GM21825 (cell line): ENCODE measurements around the gene MPND.

Source experiments
- ATAC-seq: cut with Tn5 transposase; IDR thresholded peaks from one replicate; pipeline ENCODE4 v1.9.1; 2021; ENCODE audit warnings: mild to moderate bottlenecking, moderate library complexity; ENCODE audit not compliant: unreplicated experiment

MPND gene, protein sequence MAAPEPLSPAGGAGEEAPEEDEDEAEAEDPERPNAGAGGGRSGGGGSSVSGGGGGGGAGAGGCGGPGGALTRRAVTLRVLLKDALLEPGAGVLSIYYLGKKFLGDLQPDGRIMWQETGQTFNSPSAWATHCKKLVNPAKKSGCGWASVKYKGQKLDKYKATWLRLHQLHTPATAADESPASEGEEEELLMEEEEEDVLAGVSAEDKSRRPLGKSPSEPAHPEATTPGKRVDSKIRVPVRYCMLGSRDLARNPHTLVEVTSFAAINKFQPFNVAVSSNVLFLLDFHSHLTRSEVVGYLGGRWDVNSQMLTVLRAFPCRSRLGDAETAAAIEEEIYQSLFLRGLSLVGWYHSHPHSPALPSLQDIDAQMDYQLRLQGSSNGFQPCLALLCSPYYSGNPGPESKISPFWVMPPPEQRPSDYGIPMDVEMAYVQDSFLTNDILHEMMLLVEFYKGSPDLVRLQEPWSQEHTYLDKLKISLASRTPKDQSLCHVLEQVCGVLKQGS

DNA sequence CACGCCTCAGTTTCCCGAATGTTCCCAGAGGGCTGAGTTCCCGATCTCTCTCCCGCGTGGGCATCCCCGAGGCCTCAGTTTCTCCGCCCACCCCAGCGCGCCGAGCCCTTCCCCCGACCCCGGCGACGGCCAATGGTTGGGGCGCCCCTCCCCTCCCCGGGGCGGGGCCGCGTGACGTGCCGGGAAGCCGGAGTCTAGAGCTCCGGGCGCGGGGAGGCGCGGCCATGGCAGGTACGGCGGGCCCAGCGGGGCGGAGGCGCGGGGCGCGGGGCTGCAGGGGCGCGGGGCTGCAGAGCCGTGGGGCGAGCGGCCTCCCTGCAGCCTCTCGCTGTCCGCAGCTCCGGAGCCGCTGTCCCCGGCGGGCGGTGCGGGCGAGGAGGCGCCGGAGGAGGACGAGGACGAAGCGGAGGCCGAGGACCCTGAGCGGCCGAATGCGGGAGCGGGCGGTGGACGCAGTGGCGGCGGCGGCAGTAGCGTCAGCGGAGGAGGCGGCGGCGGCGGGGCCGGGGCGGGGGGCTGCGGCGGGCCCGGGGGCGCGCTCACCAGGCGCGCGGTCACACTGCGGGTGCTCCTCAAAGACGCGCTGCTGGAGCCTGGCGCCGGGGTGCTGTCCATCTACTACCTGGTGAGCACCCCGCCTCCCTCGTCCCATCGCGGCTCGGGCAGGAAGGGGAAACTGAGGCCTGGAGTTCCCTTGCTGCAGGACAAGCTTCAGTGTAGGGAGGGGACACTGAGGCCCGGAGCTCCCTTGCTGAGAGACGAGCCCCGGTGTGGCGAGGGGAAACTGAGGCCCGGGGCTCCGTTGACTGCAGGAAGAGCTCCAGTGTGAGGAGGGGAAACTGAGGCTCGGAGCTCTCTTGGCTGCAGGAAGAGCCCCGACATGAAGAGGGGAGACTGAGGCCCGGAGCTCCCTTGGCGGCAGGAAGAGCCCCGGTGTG is at the start of gene MPND:
Gene MPND, plus strand, starts transcription at position 193 of the 938 bp plus-strand sequence. Its CDS starts 32 bp downstream, at position 225.
- ATAC-seq = peak; percentile 46

DNA sequence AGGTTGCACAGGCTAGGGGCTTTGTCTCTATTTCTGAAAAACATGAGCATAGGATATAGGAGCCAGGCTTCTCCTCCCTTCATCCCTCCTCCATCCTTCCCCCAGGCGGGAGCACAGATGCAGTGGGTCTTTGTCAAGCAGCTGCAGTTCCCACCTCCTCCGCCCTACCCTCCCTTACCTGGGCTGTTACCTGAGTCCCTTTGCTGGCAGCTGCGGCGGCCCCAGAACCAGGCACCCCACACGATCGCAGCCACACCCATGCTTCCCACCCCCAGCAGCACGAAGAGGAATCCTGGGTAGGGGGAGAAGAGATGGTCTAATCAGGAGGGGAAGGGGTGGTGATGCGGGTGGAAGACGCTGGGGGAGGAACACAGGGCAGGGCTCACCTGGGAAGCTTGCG is 49.0 kb upstream of the MPND start:
- ATAC-seq = no peak

DNA sequence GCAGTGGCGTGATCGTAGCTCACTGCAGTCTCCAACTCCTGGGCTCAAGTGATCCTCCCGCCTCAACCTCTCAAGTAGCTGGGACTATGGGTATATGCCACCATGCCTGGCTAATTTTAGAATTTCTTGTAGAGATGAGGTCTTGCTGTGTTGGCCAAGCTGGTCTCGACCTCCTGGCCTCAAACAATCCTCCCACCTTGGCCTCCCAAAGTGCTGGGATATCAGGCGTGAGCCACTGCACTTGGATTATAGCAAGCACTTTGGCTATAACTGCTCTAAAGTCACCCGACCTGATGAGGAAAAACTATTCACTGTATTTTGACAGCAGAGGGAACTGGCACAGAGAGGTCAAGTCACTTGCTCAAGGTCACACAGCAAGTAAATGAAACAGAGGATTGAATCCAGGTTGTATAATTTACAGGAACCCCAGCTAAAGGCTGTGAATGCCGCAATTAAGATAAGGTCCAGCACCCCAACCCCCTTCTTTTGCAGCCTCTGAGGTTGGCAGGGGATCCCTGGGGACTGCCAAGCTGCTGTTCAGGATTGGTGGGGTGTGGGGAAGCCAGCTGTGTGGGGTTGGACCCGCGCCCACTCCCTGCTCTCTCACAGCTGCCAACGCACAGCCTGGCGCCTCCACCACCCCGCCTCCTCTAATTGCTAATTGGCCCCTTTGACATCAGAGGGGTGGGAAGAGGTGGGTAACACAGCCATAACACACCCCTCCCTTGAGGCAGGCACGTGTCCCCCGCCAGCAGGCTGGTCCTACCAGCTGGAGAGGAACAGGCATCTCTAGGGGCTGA is 47.2 kb upstream of the MPND start:
- no peak for ATAC-seq

DNA sequence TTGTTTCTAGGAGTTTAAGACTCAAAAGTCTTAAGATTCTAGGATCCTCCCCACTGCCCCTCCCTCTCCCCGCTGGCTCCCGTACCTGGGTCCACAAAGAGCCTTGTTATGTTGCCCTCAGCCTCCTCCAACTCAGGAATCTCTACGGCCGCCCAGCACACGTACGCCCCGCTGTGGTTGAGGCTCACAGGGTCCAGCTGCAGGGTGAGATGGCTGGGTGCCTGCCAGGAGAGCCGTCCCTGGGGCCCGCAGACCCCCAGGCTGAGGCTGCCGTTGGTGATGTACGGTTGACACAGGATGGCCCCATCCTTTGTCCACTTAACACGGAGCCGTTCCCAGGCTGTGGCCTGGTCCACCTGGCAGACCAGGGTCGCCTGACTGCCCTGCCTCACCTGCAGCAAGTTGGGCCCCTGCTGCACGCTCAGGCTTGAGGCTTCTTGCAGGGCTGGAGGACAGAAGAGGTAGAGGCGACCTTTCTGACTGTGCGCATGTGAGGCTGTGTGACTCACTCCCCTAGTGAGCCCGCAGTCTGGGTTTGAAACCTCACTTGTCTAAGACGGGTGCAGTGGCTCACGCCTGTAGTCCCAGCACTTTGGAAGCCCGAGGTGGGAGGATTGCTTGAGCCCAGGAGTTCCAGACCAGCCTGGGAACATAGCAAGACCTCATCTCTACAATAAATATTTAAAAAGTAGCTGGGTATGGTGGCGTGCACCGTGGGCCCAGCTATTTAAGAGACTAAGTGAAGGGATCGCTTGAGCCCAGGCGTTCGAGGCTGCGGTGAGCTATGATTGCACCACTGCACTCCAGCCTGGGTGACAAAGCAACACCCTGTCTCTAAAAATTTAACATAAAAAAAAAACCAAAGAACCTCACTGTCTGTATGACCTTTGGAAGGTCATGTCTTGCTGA is 45.2 kb upstream of the MPND start:
- ATAC-seq = no peak

DNA sequence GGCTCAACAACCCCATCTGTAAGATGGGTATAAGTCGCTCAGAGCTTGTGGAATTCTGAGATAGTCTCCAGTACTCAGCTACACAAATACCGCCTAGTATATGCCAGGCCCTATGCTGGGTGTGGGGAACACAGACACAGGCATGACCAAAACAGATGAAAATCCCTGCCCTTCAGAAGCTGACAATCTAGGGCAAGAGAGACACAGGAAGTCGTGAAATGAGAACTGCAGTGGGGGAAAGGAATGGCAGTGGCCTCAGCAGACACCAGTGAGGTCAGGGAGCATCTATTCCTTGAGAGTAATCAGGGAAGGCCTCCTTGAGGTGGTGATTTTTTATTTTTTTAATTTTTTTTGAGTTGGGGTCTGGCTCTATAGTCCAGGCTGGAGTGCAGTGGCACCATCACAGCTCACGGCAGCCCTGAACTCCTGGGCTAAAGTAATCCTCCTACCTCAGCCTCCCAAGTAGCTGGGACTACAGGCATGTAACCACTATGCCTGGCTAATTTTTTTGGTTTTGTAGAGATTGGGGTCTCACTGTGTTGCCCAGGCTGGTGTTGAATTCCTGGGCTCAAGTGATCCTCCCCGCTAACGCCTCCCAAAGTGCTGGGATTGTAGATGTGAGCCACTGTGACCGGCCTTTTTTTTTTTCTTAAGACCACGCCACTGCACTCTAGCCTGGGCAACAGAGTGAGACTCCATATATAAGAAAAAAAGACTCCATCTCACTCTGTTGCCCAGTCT is 44.4 kb upstream of the MPND start:
- no peak for ATAC-seq

DNA sequence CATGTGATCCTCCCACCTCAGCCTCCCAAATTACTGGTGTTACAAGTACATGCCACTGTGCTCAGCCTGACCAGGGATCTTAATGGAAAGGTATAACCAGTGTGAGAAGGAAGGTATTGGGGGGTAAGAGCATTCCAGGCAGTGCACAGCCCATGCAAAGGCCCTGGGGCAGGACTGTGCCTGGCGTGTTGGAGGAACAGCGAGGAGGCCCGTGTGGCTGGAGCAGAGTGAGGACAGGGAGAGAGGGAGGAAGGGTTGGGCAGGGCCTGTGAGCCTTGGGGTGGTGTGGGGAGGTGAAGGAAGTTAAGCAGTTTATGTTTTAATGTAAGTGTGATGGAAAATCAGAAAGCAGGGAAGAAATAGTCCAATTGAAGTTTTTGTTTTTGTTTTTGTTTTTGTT is 42.8 kb upstream of the MPND start:
- ATAC-seq = no peak

DNA sequence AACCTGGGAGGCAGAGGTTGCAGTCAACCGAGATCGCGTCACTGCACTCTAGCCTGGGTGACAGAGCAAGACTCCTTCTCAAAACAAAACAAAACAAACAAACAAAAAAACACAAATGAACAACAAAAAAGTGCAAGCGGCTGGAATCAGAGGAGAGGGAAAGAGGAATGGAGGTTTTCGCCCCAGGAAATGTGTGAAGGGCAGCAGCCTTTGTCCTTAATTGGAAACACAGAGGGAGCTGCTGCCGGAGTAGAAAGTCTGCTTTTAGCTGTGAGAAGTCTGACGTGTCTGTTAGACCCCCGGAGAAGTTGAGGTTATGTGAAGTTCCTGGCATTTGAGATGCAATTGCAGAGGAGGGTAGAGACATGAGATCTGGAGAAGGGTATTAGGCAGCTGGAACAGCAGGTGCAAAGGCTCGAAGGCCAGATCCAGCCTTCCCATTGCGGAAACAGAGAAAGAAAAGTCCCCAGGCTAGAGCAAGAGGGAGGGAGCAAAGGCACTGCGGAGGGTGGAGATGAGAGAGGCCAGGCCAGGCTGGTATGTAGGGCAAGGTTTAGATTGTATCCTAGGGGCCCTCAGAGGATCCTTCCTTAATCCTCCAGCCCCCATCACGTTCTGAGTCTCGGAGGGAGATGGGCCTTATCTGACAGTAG is 41.6 kb upstream of the MPND start:
- no peak for ATAC-seq

DNA sequence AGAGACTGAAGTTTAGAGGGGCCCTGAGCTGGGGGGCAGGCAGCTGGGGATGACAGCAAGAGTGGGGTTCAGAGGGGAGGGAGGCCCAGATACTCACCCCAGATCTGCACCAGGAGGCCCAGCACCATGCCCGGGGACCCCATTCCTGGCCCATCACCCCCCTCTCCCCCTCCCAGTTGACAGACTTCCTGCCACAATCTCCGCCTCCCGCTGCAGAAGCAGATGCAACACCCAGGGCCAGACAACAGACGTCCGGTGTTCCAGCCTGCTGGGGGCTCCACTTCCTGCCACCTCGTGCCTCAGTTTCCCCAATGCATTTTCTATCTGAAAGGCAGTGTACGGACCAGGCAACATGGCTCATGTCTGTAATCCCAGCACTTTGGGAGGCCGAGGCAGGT is 41.1 kb upstream of the MPND start, which contains the start of gene TMIGD2:
Gene TMIGD2, minus strand, starts transcription at position 147 of the 398 bp plus-strand sequence. Its CDS starts 4 bp downstream, at position 143.
- no peak for ATAC-seq

DNA sequence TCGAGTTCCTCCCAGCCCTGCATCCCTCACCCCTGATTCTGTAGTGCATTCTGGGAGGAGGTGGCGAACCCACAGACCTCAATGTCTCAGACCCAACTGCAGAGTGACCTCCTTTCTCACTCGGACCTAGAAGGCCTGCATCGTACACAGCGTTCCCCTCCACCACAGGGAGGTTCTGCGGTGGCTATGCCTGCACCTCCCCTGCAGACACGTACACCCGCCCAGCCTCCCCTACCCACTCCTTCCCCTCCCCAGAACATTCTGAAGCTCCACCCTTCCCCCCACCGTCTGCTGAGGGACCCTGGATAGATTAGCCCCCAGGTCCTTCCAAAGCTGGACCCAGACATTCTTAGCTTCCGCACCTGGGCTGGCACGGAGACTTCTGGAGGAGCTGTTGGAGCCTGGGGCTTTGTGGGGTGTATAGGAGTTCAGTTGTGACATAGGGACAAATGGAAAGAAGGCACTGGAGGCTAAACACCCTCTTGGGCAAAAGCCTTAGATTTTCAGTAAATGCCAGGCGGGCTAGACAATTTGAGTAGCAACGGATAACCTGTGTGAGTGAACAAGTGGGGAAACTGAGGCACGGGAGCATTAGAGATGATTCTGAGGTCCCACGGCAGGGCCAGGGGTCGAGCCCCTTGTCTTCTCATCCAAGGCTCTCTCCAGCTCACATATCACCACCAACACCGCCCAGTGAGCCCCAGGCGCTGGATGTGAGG is 39.4 kb upstream of the MPND start:
- ATAC-seq = no peak

DNA sequence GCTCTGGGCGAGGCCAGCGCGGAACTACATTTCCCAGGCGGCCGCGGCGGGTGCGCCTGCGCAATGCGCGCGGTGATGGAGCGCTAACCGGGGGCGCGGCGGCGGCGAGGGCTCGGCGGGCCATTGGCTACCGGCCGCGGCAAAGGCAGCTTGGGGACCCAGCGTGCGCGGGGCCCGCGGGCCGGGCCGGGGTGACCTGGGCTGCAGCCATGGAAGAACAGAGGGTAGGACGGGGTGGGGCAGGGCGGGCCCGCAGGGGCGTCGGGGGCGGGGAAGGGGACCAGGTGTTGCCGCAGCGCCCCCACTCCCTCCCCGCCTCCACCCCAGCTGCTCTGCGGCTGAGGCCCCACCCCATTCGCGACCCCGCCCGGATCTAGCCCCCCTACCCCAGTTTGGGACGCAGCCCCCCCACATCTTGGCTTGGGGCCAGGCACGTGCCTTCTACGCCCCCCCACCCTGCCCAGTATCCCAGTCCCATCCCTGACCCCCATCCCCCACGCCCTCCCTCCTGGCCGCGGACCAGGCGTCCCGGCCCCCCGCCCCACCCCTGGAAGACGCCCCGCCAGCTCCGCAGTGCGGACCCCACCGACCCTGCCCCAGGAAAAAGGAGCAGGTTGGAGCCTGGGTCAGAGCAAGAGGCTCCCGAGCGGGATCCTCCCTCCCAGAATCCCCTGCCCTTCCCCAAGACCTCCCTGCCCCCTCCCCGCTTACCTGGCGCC is 38.7 kb upstream of the MPND start, which contains the start of gene FSD1:
Gene FSD1, plus strand, starts transcription at position 61 of the 719 bp plus-strand sequence. Its CDS starts 149 bp downstream, at position 210.
- ATAC-seq = no peak

DNA sequence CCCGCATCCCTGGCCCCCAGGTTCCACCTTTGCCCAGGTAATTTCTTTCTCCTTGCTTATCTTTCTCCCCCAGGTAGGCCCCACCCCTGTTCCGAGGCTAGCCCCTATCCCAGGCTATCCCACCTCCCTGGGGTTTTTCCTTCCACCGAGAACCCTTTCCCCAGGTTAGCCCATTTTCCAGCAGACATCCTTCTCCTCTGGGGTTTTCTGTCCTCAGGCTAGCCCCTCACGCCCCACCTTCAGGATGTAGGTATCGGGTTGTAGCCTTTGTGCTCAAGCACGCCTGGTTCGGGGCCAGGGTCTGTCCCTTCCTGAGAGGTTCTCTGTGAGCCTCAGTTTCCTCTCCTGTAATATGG is 38.1 kb upstream of the MPND start:
- ATAC-seq = no peak

DNA sequence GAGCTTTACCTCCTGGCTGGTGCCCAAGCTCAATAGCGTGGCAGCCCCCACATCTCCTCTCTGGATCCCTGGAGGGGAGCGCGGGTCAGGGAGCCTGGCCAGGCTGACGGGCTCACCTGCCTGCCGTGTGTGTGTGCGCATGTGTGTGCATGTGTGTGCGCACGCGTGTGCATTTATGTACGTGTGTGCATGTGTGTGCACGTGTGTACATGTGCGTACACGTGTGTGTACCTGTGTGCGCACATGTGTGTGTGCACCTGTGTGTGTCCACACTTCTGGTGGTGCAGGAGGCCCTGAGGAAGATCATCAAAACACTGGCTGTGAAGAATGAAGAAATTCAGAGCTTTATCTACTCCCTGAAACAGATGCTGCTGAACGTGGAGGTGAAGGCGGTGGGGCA is 37.7 kb upstream of the MPND start:
- ATAC-seq = no peak

DNA sequence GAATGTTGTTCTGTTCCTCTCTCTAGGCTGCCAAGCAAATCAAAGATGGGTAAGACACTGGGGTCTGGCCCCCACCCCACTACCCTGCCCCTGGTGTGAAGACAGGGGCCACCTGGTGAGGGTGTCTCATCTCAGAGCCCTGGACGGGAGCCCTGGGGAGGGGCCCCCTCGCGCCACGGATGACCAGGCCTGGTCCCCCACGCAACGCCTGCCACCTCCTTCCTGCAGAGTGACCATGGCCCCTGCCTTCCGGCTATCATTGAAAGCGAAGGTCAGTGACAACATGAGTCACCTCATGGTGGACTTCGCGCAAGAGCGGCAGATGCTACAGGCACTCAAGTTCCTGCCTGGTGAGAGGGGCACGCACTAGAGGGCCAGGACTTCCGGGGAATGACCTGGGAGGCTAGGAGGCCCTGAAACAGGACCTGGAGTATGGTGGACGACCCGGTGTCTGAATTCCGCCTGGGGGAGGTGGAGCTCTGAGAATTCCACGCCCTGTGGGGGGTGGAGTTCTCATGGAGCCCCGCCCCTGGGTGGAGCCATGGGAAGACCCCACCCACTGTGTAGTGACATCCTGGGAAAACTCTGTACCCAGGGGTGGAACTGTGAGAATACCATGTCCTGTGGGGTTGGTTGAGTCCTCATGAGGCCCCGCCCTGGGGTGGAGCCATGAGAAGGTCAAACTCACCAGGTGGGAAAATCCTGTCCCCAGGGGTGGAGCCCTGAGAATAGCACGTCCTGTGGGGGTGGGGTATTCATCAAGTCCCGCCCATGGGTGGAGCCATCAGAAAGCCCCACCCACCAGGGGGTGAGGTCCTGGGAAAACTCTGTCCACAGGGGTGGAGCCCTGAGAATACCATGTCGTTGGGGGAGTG is 32.9 kb upstream of the MPND start:
- ATAC-seq = no peak

DNA sequence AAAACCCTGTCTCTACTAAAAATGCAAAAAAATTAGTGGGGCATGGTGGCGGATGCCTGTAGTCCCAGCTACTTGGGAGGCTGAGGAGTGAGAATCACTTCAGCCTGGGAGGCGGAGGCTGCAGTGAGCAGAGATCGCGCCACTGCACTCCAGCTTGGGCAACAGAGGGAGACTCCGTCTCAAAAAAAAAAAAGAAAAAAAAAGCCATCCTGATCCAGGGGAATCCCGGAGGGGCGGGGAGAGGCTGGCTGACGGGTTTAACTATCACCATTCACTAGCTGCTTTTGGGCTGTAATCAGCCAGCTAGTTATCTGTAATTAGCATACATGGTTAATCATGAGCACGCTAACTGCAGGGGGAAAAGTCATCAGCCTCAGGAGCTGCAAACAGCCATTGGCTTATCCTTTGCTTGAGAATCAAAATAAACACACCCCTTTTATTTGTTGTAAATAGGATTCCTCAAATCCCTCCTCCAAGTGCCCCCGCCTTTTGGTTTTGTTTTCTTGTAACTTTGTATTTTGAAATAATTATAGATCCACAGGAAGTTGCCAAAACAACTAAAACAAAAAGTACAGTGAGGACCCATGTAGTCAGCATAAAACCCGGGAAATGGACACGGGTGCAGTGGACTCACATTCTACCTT is 29.4 kb upstream of the MPND start:
- no peak for ATAC-seq

DNA sequence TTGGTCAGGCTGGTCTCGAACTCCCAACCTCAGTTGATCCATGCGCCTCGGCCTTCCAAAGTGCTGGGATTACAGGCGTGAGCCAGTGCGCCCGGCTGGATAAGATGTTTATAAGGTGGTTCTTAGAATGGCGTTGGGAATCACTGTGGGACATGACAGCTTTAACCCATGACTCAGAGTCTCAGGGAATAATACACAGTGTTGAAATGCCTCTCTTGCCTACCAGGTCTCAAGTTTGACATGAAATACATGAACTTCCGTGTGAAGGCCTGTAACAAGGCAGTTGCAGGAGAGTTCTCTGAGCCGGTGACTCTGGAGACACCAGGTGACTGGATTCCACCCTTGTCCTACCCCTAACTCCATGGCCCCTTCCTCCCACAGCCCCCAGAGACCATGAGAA is 26.4 kb upstream of the MPND start:
- no peak for ATAC-seq

DNA sequence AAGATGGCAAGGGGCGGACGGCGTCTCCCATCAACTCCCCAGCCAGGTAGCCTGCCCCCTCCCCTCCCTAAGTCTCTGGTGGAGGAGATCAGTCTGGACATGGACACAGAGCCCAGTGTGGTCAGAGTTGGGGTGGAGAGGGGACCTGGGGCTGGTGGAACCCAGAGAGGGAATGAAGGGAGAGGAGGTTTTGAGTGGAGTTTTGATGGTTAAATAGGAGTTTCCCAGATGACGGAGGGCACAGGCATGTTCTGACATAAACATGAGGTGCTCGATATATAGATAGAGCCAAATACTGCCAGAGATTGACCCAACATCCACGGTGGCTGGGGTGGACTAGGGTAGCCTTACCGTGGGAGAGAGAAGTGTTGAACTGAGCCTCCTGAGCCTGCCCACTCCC is 24.9 kb upstream of the MPND start:
- ATAC-seq = no peak
